Cerebellar cortex (tissue), 1 donor: Measurements from ENCODE around the gene DUSP16.
A peak's percentile ranks its signal among the peaks of the same experiment; 100 is the strongest.

Experiments
- DNase-seq: peaks from one replicate; pipeline ENCODE4 v3.0.0-alpha.2; 2015; ENCODE audit warnings: low spot score

DUSP16 gene

GRCh38 chr12:12441429-12441807 is 121.2 kb downstream of the DUSP16 start:
- DNase-seq, result no peak

- DNase-seq, result no peak
Observed at GRCh38 chr12:12440784-12441428, 121.8 kb downstream of the DUSP16 start.

GRCh38 chr12:12439636-12440035 is 123.0 kb downstream of the DUSP16 start:
- no peak for DNase-seq

GRCh38 chr12:12436831-12437345 is 125.8 kb downstream of the DUSP16 start:
- no peak for DNase-seq

- peak; percentile 6 for DNase-seq
Observed at GRCh38 chr12:12433203-12433731, 129.4 kb downstream of the DUSP16 start.

- DNase-seq, result no peak
Observed at GRCh38 chr12:12432364-12432763, 130.3 kb downstream of the DUSP16 start.

GRCh38 chr12:12428961-12429657 is 133.6 kb downstream of the DUSP16 start:
- DNase-seq, result no peak

- DNase-seq, result no peak
Observed at GRCh38 chr12:12428047-12428446, 134.6 kb downstream of the DUSP16 start.

- no peak for DNase-seq
Observed at GRCh38 chr12:12427568-12427967, 135.1 kb downstream of the DUSP16 start.

- DNase-seq, result no peak
Observed at GRCh38 chr12:12425616-12426015, 137.0 kb downstream of the DUSP16 start.

GRCh38 chr12:12425001-12425400 is 137.7 kb downstream of the DUSP16 start:
- no peak for DNase-seq
